Small intestine (tissue), 7 donors: ENCODE data around the gene ADSL. TPM values are rescaled to one million over a fixed set of nuclear protein-coding genes. Genes with fewer than 3 reads are reported as not detected.
"Not testable (repeated sequence)": the region's sequence is repeated elsewhere in the genome, so short reads cannot be mapped to it uniquely, and the experiment has no call there.

ENCODE experiments used
- DNase-seq, 2 donors: peaks; one replicate each; pipeline versions ENCODE4 v3.0.0 to v3.0.0-alpha.2; 2013
- FAIRE-seq: peaks from 2 replicates; lab custom pipeline; 2012; peaks lifted over from hg19 to GRCh38; lab: Jason Lieb, UNC
- H3K27ac ChIP-seq, 3 donors: one replicate each; pipeline ENCODE4 v1.5.1; 2013; ENCODE audit warnings: low read length in 2 of 3, mild to moderate bottlenecking in 2 of 3, control low read depth in 1 of 3, inconsistent platforms in 1 of 3, low read depth in 1 of 3, moderate library complexity in 1 of 3
- H3K27me3 ChIP-seq, 3 donors: one replicate each; pipeline ENCODE4 v1.6.1; 2013; ENCODE audit warnings: low read length in 3 of 3, inconsistent platforms in 1 of 3; ENCODE audit not compliant: control insufficient read depth in 3 of 3, insufficient read depth in 3 of 3
- H3K36me3 ChIP-seq, 3 donors: one replicate each; pipeline ENCODE4 v1.6.1; 2013; ENCODE audit warnings: low read length in 3 of 3, inconsistent platforms in 1 of 3, low read depth in 1 of 3, mild to moderate bottlenecking in 1 of 3, moderate library complexity in 1 of 3; ENCODE audit not compliant: control insufficient read depth in 3 of 3, insufficient read depth in 2 of 3
- H3K4me1 ChIP-seq, 3 donors: one replicate each; pipeline ENCODE4 v1.6.1; 2013; ENCODE audit warnings: low read length in 2 of 3, inconsistent platforms in 1 of 3, low read depth in 1 of 3, mild to moderate bottlenecking in 1 of 3, moderate library complexity in 1 of 3; ENCODE audit not compliant: control insufficient read depth in 3 of 3, insufficient read depth in 2 of 3
- H3K4me3 ChIP-seq, 3 donors: one replicate each; pipeline ENCODE4 v1.5.1; 2013; ENCODE audit warnings: low read length in 3 of 3, control low read depth in 1 of 3, inconsistent platforms in 1 of 3, low read depth in 1 of 3, mild to moderate bottlenecking in 1 of 3, moderate library complexity in 1 of 3
- H3K9me3 ChIP-seq, 2 donors: one replicate each; pipeline ENCODE4 v1.6.1; 2013; ENCODE audit warnings: low read depth in 1 of 2, low read length in 1 of 2; ENCODE audit not compliant: control insufficient read depth in 2 of 2, insufficient read depth in 1 of 2
- WGBS, 3 donors: extraction: QIAGEN DNeasy Blood & Tissue Kit; methylation state at CpG; one replicate each; pipeline ENCODE4 v1.1.7; 2013; 5-methylcytosine and 5-hydroxymethylcytosine counted together
- polyA plus RNA-seq, 4 donors: library from polyadenylated mRNA; stranded (reverse) in 3 of 4; unstranded in 1 of 4; fragments of 200-250 nt in 3 of 4; fragments of 120-200 nt in 1 of 4; gene quantifications; one replicate each; pipeline versions ENCODE4 v1.2.1 to v1.2.3, GENCODE V29; 2013
- donor health status: healthy with polysubstance abuse.
- donor health status: control.
- donor health status: control.
- donor health status: Bipolar disorder and iron deficiency.
- donor health status: healthy.

The ADSL gene
- polyA plus RNA-seq, 4 donors = 23.9 to 78.2 (median 45.2) TPM

GRCh38 chr22:40364431-40364830, 18.1 kb downstream of the ADSL start:
- H3K4me1 ChIP-seq = no peaks in the 10 kb centered on the region
- FAIRE-seq = no peak
- H3K27ac ChIP-seq = no peak overlapping the region
- H3K36me3 ChIP-seq = peaks cover 33 to 67% (median 41%) of the 10 kb centered on the region in 3 donors
- no peak for DNase-seq
- 76 to 81% (median 76%) methylated on average over 1 of the region's 1 CpG for WGBS, 3 donors
- no peaks in the 10 kb centered on the region for H3K9me3 ChIP-seq
- H3K27me3 ChIP-seq = no peaks in the 10 kb centered on the region
- no peak overlapping the region for H3K4me3 ChIP-seq

- FAIRE-seq (no peak), DNase-seq (no peak)
- Histone ChIP-seq H3K36me3 (peaks cover 23 to 51% (median 33%) of the 10 kb centered on the region in 3 donors), H3K9me3 (no peaks in the 10 kb centered on the region), H3K4me1 (no peaks in the 10 kb centered on the region), H3K4me3 (no peak overlapping the region), H3K27ac (no peak overlapping the region), H3K27me3 (no peaks in the 10 kb centered on the region)
- 94 to 98% (median 98%) methylated on average over 2 of the region's 2 CpGs for WGBS, 3 donors
These were observed 19.8 kb downstream of the ADSL start for GRCh38 chr22:40366068-40366467.

- no peak overlapping the region for H3K27ac ChIP-seq
These were observed 21.0 kb downstream of the ADSL start for GRCh38 chr22:40367342-40367741.

GRCh38 chr22:40368016-40368415, 21.7 kb downstream of the ADSL start:
- H3K27me3 ChIP-seq = no peaks in the 10 kb centered on the region
- peaks cover 13 to 40% (median 17%) of the 10 kb centered on the region in 3 donors for H3K36me3 ChIP-seq
- FAIRE-seq (no peak), DNase-seq (no peak)
- 75 to 77% (median 75%) methylated on average over 6 of the region's 6 CpGs for WGBS, 3 donors
- no peaks in the 10 kb centered on the region for H3K9me3 ChIP-seq
- H3K27ac ChIP-seq = peak overlapping the region in 1 of 3 donors; percentile 37
- no peak overlapping the region for H3K4me3 ChIP-seq
- H3K4me1 ChIP-seq = peaks cover 0 to 2% (median 0%) of the 10 kb centered on the region in 3 donors

More at GRCh38 chr22:40367342-40367741, 21.0 kb downstream of the ADSL start:
- peak in 1 of 2 donors; percentile 70 for DNase-seq
- Histone ChIP-seq H3K36me3 (peaks cover 16 to 44% (median 23%) of the 10 kb centered on the region in 3 donors), H3K9me3 (no peaks in the 10 kb centered on the region), H3K4me3 (no peak overlapping the region), H3K27me3 (no peaks in the 10 kb centered on the region), H3K4me1 (peaks cover 0 to 2% (median 0%) of the 10 kb centered on the region in 3 donors)
- 23 to 63% (median 48%) methylated on average over 6 of the region's 6 CpGs for WGBS, 3 donors
- FAIRE-seq = no peak

GRCh38 chr22:40368836-40369235, 22.5 kb downstream of the ADSL start:
- DNase-seq (peak in 1 of 2 donors; percentile 22), FAIRE-seq (no peak)
- 82 to 96% (median 90%) methylated on average over 3 of the region's 3 CpGs for WGBS, 3 donors
- Histone ChIP-seq H3K36me3 (peaks cover 13 to 34% (median 17%) of the 10 kb centered on the region in 3 donors), H3K4me1 (peaks cover 0 to 2% (median 0%) of the 10 kb centered on the region in 3 donors), H3K27me3 (no peaks in the 10 kb centered on the region), H3K4me3 (no peak overlapping the region), H3K9me3 (no peaks in the 10 kb centered on the region), H3K27ac (no peak overlapping the region)

GRCh38 chr22:40374567-40374966, 28.3 kb downstream of the ADSL start:
- Histone ChIP-seq H3K4me3 (no peak overlapping the region), H3K27ac (no peak overlapping the region), H3K27me3 (no peaks in the 10 kb centered on the region), H3K9me3 (no peaks in the 10 kb centered on the region), H3K4me1 (peaks cover 0 to 2% (median 0%) of the 10 kb centered on the region in 3 donors), H3K36me3 (no peaks in the 10 kb centered on the region)
- DNase-seq (no peak), FAIRE-seq (no peak)
- WGBS, 3 donors = 96 to 99% (median 99%) methylated on average over 8 of the region's 8 CpGs

GRCh38 chr22:40376149-40376548, 29.8 kb downstream of the ADSL start:
- FAIRE-seq (no peak), DNase-seq (no peak)
- peaks cover 0 to 2% (median 0%) of the 10 kb centered on the region in 3 donors for H3K36me3 ChIP-seq
- peaks cover 0 to 2% (median 0%) of the 10 kb centered on the region in 3 donors for H3K4me1 ChIP-seq
- 75 to 85% (median 83%) methylated on average over 5 of the region's 5 CpGs for WGBS, 3 donors
- H3K4me3 ChIP-seq = no peak overlapping the region
- no peak overlapping the region for H3K27ac ChIP-seq
- H3K9me3 ChIP-seq = no peaks in the 10 kb centered on the region
- H3K27me3 ChIP-seq = no peaks in the 10 kb centered on the region

- WGBS, 3 donors = 94 to 99% (median 95%) methylated on average over 2 of the region's 2 CpGs
- H3K4me3 ChIP-seq = no peak overlapping the region
- no peak overlapping the region for H3K27ac ChIP-seq
- FAIRE-seq (no peak), DNase-seq (no peak)
- no peaks in the 10 kb centered on the region for H3K4me1 ChIP-seq
- no peaks in the 10 kb centered on the region for H3K27me3 ChIP-seq
- no peaks in the 10 kb centered on the region for H3K9me3 ChIP-seq
- H3K36me3 ChIP-seq = peaks cover 0 to 3% (median 0%) of the 10 kb centered on the region in 3 donors
These were observed 31.6 kb downstream of the ADSL start for GRCh38 chr22:40377931-40378330.

GRCh38 chr22:40378448-40378847, 32.1 kb downstream of the ADSL start:
- H3K9me3 ChIP-seq, H3K4me3 ChIP-seq, H3K27ac ChIP-seq, H3K27me3 ChIP-seq, DNase-seq, FAIRE-seq, H3K4me1 ChIP-seq, H3K36me3 ChIP-seq: not testable (repeated sequence)
- WGBS, 3 donors = 92 to 96% (median 95%) methylated on average over 11 of the region's 11 CpGs
